HepG2 (cell line): ENCODE data around the gene TRIM27.

Experiments used
- BHLHE40 ChIP-seq: IDR thresholded peaks from 2 replicates; pipeline ENCODE4 v1.6.1; 2011; ENCODE audit warnings: low read length, improper control_type of control experiment
- HOXA7 ChIP-seq: sonication (generic); formaldehyde crosslinking; IDR thresholded peaks from 2 replicates; pipeline ENCODE4 v1.8.1; 2022; ENCODE audit warnings: mild to moderate bottlenecking, missing genetic modification reagents, moderate library complexity
- NONO ChIP-seq, 2 experiments: fragments of 450-650 bp in 1 of 2; sonication (generic) in 1 of 2; formaldehyde crosslinking in 1 of 2; IDR thresholded peaks in 1 of 2; conservative IDR thresholded peaks in 1 of 2; 2 replicates each; pipeline versions ENCODE4 v1.6.1 to v1.8.0; 2017 to 2022; ENCODE audit warnings: mild to moderate bottlenecking in 1 of 2, missing genetic modification reagents in 1 of 2, moderate library complexity in 1 of 2
- RAD21 ChIP-seq: fragments of 450-650 bp; formaldehyde crosslinking; IDR thresholded peaks from 2 replicates; pipeline ENCODE4 v1.5.0; 2020; ENCODE audit warnings: mild to moderate bottlenecking
- RXRA ChIP-seq: sonication (generic); formaldehyde crosslinking; IDR thresholded peaks from 2 replicates; pipeline ENCODE4 v1.5.1; 2020; ENCODE audit warnings: missing genetic modification reagents
- ZKSCAN8 ChIP-seq: IDR thresholded peaks from 2 replicates; pipeline ENCODE4 v1.6.1; 2016; ENCODE audit warnings: borderline replicate concordance, missing genetic modification reagents, missing compliant biosample characterization
- ZNF138 ChIP-seq: sonication (generic); formaldehyde crosslinking; IDR thresholded peaks from 2 replicates; pipeline ENCODE4 v1.5.0; 2020; ENCODE audit warnings: mild to moderate bottlenecking, low read depth, missing genetic modification reagents
- ZNF232 ChIP-seq: sonication (generic); formaldehyde crosslinking; IDR thresholded peaks from 2 replicates; pipeline ENCODE4 v1.4.0; 2020; ENCODE audit warnings: missing genetic modification reagents, borderline replicate concordance
- ZNF501 ChIP-seq: sonication (generic); formaldehyde crosslinking; IDR thresholded peaks from 2 replicates; pipeline ENCODE4 v1.5.1; 2020; ENCODE audit warnings: mild to moderate bottlenecking, moderate library complexity, missing genetic modification reagents

DNA sequence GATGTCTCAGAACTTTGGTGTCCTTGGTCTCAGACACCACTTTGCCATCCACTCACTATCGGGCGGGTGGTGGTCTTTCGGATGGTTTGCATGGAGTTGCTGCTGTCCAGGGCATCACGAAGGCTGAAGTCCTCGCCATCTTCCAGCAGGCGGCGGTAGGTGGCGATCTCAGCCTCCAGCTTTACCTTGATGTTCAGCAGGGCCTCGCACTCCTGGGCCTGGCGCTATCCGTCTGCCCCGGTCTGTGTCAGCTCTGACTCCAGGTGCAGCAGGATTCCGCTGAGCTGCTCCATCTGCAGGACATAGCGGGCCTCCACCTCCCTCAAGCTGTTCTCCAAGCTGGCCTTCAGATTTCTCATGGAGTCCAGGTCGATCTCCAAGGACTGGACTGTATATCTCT, 45.3 kb upstream of the TRIM27 start:
- no peak for TF ChIP-seq RXRA (CRISPR knock-in tag)
- no peak for TF ChIP-seq ZNF232 (CRISPR knock-in tag)
- TF ChIP-seq ZNF138 (CRISPR knock-in tag), result no peak
- no peak for TF ChIP-seq ZNF501
- no peak for TF ChIP-seq ZKSCAN8 (CRISPR knock-in tag)
- TF ChIP-seq RAD21 (CRISPR knock-in tag), result no peak
- no peak for TF ChIP-seq HOXA7 (CRISPR knock-in tag)
- no peak for TF ChIP-seq NONO (IDR thresholded peaks at IDR 0.05)
- TF ChIP-seq NONO (CRISPR knock-in tag; conservative IDR thresholded peaks at IDR 0.05), result no peak
- no peak for TF ChIP-seq BHLHE40
